ENCODE results near the gene CDH5. TPM values are rescaled to one million over a fixed set of nuclear protein-coding genes. Genes with fewer than 3 reads are reported as not detected.

Gene CDH5
- total RNA-seq, 1 donor from 2014 or later = not detected

DNA sequence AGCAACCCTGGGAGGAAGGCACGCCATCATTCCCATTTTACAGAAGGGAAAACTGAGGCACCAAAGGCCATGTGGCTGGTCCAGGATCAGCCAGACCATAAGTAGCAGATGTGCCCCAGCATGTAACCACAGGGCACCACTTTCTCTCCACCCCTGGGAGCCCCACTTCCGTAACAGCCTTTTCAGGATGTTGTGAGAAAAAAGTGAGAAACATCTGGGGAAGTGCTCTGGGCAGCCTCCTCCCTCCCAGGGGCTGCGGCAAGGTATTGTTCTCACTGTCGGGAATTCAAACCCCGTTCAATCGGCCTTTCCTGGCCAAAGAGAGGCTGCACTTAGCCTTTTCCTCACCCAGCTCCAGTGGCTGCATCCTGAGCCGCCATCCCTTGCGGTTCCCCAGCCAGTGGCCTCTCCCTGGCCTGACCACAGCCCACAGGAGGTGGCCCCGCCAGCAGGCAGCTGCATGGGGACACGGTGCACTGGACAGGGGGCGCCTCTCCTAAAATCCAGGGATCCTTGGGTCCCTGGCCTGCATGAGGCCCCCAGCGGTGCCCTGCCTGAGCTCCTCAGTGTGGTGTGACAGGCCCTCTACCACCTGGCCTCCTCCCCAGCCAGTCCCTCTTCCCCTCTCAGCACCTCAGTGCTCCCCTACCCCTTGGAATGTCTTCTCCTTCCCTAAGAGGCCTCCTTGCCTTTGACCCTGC is 5.7 kb upstream of the CDH5 start:
- no peak for ATAC-seq (ENCODE audit: low read depth)
- TF ChIP-seq, protein P1, sequence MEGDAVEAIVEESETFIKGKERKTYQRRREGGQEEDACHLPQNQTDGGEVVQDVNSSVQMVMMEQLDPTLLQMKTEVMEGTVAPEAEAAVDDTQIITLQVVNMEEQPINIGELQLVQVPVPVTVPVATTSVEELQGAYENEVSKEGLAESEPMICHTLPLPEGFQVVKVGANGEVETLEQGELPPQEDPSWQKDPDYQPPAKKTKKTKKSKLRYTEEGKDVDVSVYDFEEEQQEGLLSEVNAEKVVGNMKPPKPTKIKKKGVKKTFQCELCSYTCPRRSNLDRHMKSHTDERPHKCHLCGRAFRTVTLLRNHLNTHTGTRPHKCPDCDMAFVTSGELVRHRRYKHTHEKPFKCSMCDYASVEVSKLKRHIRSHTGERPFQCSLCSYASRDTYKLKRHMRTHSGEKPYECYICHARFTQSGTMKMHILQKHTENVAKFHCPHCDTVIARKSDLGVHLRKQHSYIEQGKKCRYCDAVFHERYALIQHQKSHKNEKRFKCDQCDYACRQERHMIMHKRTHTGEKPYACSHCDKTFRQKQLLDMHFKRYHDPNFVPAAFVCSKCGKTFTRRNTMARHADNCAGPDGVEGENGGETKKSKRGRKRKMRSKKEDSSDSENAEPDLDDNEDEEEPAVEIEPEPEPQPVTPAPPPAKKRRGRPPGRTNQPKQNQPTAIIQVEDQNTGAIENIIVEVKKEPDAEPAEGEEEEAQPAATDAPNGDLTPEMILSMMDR (IDR thresholded peaks at IDR 0.05) = no peak
- CTCF ChIA-PET = no interaction called here
- peaks cover 53% of the 10 kb centered on the region for H3K27me3 Mint-ChIP-seq
- H3K9me3 Mint-ChIP-seq = no peaks in the 10 kb centered on the region
- POLR2A ChIA-PET = no interaction called here
- H3K4me1 Mint-ChIP-seq = no peaks in the 10 kb centered on the region
- no peak overlapping the region for H3K4me3 Mint-ChIP-seq
- DNase-seq = no peak
- no peak overlapping the region for H3K27ac Mint-ChIP-seq
- H3K36me3 Mint-ChIP-seq (ENCODE audit: low read depth) = no peaks in the 10 kb centered on the region
- intact Hi-C loops (cut with micrococcal nuclease) = no loop called here

DNA sequence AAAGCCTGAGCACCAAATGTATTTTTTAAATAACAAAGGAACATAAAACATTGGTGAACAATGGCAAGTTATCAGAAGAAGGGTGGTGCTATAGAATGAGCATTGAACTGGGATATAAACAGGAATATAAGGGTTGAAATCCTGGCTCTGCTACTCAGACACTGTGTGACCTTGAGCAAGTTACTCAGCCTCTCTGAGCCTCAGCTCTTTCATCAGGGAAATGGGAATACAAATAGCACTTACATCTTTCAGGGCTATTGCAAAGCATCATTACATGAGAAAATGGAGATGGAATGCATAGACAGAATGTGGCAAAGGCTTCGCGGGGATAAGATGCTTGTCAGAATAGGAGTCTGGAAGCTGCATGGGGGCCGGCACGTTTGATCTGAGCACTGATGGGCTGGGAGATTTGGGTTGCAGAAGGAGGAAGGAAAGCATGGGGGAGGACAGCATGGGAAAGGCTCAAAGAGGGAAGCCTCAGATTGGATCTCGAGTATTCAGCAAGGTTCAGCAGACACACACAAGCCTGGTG is 4.8 kb upstream of the CDH5 start:
- H3K27me3 Mint-ChIP-seq = peaks cover 56% of the 10 kb centered on the region
- DNase-seq (no peak), ATAC-seq (ENCODE audit: low read depth) (no peak)
- intact Hi-C loops (cut with micrococcal nuclease) = no loop called here
- no peak overlapping the region for H3K27ac Mint-ChIP-seq
- H3K9me3 Mint-ChIP-seq = no peaks in the 10 kb centered on the region
- TF ChIP-seq, protein P1 (IDR thresholded peaks at IDR 0.05) = no peak
- ChIA-PET POLR2A (no interaction called here), CTCF (no interaction called here)
- no peaks in the 10 kb centered on the region for H3K4me1 Mint-ChIP-seq
- H3K4me3 Mint-ChIP-seq = no peak overlapping the region
- no peaks in the 10 kb centered on the region for H3K36me3 Mint-ChIP-seq (ENCODE audit: low read depth)

DNA sequence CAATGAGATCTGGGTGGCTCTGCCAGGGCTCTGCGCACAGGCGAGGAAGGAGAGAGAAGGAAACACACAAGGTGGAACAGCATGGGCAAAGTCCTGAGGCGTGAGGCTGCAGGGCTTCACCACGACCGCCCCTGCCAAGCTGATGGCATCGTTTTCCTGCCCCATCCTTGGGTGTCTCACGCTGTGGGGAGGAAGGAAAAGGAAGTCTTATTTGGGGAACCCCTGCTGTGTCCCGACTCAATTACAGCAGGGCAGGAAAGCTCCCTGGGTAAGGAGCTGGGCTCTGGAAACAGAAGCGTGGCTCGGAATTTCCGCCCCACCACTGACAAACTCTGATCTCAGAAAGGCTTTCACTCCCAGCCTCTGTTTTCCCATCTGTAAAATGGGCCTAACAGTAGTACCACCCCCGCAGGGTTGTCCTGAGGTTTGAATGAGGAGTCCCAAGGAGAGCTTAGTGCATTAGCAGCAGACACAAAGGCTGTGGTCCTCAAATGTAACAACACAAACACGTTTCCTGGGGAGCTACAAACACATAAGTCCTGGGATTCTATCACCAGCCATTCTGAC is 3.2 kb upstream of the CDH5 start:
- intact Hi-C loops (cut with micrococcal nuclease) = no loop called here
- no peaks in the 10 kb centered on the region for H3K36me3 Mint-ChIP-seq (ENCODE audit: low read depth)
- H3K4me3 Mint-ChIP-seq = no peak overlapping the region
- DNase-seq (no peak), ATAC-seq (ENCODE audit: low read depth) (no peak)
- no peaks in the 10 kb centered on the region for H3K4me1 Mint-ChIP-seq
- TF ChIP-seq, protein P1 (IDR thresholded peaks at IDR 0.05) = no peak
- CTCF ChIA-PET = no interaction called here
- H3K27ac Mint-ChIP-seq = no peak overlapping the region
- POLR2A ChIA-PET = no interaction called here
- no peaks in the 10 kb centered on the region for H3K9me3 Mint-ChIP-seq
- H3K27me3 Mint-ChIP-seq = peaks cover 49% of the 10 kb centered on the region

DNA sequence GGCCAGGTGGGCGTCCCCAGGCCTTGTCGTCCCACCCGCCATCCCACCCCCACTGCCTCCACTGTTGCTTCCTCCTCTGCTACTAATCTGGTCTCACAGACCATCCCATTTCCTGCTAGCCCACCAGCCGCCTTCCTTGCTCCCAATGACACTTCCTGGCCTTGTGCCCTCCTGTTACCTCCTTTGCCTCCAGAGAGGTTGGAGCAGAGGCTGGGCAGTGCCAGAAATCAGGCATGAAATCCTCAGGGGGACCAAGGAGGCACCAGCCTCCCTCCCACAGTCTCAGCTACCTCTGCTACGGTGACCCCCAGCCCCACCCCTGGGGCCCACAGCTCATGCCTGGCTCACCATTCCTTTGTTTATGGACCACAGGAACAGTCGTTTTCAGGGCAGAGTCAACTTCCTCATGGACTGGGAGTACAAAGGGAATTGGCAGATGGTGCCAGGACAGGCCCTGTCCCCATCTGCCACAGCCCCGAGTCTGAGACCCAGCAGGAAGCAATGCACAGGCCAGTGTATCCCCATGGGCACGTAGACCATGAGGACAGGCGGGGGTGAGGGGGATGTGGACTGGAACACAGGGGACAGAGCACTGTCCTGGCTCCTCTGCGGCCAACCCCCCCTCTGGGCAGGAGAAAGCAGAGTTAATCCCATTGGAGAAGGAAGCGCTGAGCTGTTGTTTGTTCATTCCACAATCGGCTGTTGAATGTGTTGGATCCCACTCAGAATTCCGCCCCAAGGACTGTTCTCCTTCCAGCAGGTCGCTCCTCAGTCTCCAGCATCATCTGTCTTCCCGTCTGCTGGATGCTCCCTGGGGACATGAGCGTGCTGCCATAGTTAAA is 2.2 kb upstream of the CDH5 start:
- Mint-ChIP-seq H3K4me3 (no peak overlapping the region), H3K9me3 (no peaks in the 10 kb centered on the region), H3K27ac (no peak overlapping the region), H3K36me3 (ENCODE audit: low read depth) (no peaks in the 10 kb centered on the region), H3K4me1 (no peaks in the 10 kb centered on the region), H3K27me3 (peaks cover 43% of the 10 kb centered on the region)
- TF ChIP-seq, protein P1 (IDR thresholded peaks at IDR 0.05) = no peak
- ATAC-seq (ENCODE audit: low read depth) = no peak
- ChIA-PET CTCF (no interaction called here), POLR2A (no interaction called here)
- no peak for DNase-seq
- intact Hi-C loops (cut with micrococcal nuclease) = no loop called here

DNA sequence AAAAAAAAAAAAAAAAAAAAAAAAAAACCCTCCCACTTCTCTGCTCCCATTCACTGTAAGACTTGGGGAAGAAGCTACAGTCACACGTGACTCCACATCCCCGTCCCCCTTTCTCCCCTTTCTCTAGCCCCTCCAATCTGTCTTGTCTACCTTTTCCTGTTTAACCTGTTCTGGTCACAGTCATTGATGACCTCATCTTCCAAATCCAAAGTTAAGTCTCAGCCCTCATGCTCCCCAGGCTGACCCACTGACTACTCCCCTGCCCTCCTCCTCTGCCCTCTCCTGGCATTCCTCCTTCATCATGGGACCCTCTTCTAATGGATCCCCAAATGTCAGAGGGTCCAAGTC is 1.6 kb upstream of the CDH5 start:
- H3K4me1 Mint-ChIP-seq = no peaks in the 10 kb centered on the region
- H3K27ac Mint-ChIP-seq = no peak overlapping the region
- H3K9me3 Mint-ChIP-seq = no peaks in the 10 kb centered on the region
- DNase-seq = no peak
- ATAC-seq (ENCODE audit: low read depth) = no peak
- ChIA-PET POLR2A (no interaction called here), CTCF (no interaction called here)
- no peaks in the 10 kb centered on the region for H3K36me3 Mint-ChIP-seq (ENCODE audit: low read depth)
- TF ChIP-seq, protein P1 (IDR thresholded peaks at IDR 0.05) = no peak
- H3K4me3 Mint-ChIP-seq = no peak overlapping the region
- peaks cover 40% of the 10 kb centered on the region for H3K27me3 Mint-ChIP-seq
- intact Hi-C loops (cut with micrococcal nuclease) = no loop called here
